Right atrium auricular region (tissue), 2 donors: Measurements from ENCODE around the gene RASL11A. TPM values are rescaled to one million over a fixed set of nuclear protein-coding genes. Genes with fewer than 3 reads are reported as not detected.

ENCODE experiments used
- DNase-seq: peaks from one replicate; pipeline ENCODE4 v3.0.0-alpha.2; 2019; ENCODE audit warnings: low spot score
- H3K27ac ChIP-seq, 2 donors: fragments of 200-600 bp; sonication (generic); 1 replicate in 1 of 2; 2 replicates in 1 of 2; pipeline ENCODE4 v1.5.1; 2016 to 2019
- H3K27me3 ChIP-seq, 2 donors: fragments of 200-600 bp; sonication (generic); one replicate each; pipeline versions ENCODE4 v1.5.1 to v1.6.0; 2017 to 2019
- H3K36me3 ChIP-seq: fragments of 200-600 bp; sonication (generic); one replicate; pipeline ENCODE4 v1.5.1; 2016
- H3K4me1 ChIP-seq, 2 donors: fragments of 200-600 bp; sonication (generic); one replicate each; pipeline versions ENCODE4 v1.5.1 to v1.6.0; 2017 to 2019
- H3K4me3 ChIP-seq, 2 donors: fragments of 200-600 bp; sonication (generic); 1 replicate in 1 of 2; 2 replicates in 1 of 2; pipeline ENCODE4 v1.5.1; 2017 to 2019; ENCODE audit warnings: mild to moderate bottlenecking in 1 of 2, moderate library complexity in 1 of 2
- H3K9me3 ChIP-seq, 2 donors: fragments of 200-600 bp; sonication (generic); one replicate each; pipeline ENCODE4 v1.5.1; 2019
- CTCF ChIP-seq, 2 donors: fragments of 200-600 bp; sonication (generic); IDR thresholded peaks; one replicate each; pipeline ENCODE4 v1.5.1; 2019; ENCODE audit warnings: antibody characterized with exemption in 2 of 2
- total RNA-seq, 2 donors: library from RNA; depleted of rRNA; stranded (reverse); fragments of >200 nt; gene quantifications; one replicate each; pipeline ENCODE4 v1.1.0, GENCODE V29; 2016

RASL11A gene
- total RNA-seq, 2 donors from 2014 or later: 9.3 to 16.3 TPM

- Histone ChIP-seq H3K27ac (peak overlapping the region; percentile 95 to 96), H3K9me3 (no peaks in the 10 kb centered on the region), H3K4me1 (peaks cover 0 to 43% of the 10 kb centered on the region in 2 donors), H3K27me3 (no peaks in the 10 kb centered on the region), H3K4me3 (peak overlapping the region; percentile 90 to 99), H3K36me3 (peaks cover 29% of the 10 kb centered on the region)
- no peak for DNase-seq
- no peak for TF ChIP-seq CTCF (IDR thresholded peaks at IDR 0.05)
Observed at GRCh38 chr13:27252467-27252866, 18.2 kb upstream of the RASL11A start.

DNA sequence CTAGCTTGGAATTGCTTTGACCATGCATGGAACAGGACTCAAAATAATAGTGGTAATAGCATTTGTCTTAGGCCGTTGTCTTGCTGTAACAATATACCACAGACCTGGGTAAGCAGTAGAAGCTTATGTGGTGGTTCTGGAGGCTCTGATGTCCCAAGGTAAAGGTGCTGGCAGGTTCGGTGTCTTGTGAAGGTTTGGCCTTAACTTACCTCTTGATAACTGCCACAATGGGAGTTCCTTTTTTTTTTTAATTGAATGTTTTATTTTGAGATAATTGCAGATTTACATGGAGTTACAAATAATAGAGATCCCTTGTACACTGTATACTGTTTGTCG is 13.4 kb upstream of the RASL11A start:
- no peak for DNase-seq
- no peak for TF ChIP-seq CTCF (IDR thresholded peaks at IDR 0.05)
- Histone ChIP-seq H3K4me1 (peaks cover 0 to 35% of the 10 kb centered on the region in 2 donors), H3K36me3 (peaks cover 52% of the 10 kb centered on the region), H3K27ac (no peak overlapping the region), H3K4me3 (no peak overlapping the region), H3K9me3 (no peaks in the 10 kb centered on the region), H3K27me3 (no peaks in the 10 kb centered on the region)

- H3K4me3 ChIP-seq: no peak overlapping the region
- peaks cover 0 to 29% of the 10 kb centered on the region in 2 donors for H3K4me1 ChIP-seq
- H3K27ac ChIP-seq: no peak overlapping the region
- H3K9me3 ChIP-seq: no peaks in the 10 kb centered on the region
- peaks cover 54% of the 10 kb centered on the region for H3K36me3 ChIP-seq
- H3K27me3 ChIP-seq: no peaks in the 10 kb centered on the region
- DNase-seq: no peak
- TF ChIP-seq CTCF (IDR thresholded peaks at IDR 0.05): no peak
Observed at GRCh38 chr13:27257648-27258253, 12.9 kb upstream of the RASL11A start.

DNA sequence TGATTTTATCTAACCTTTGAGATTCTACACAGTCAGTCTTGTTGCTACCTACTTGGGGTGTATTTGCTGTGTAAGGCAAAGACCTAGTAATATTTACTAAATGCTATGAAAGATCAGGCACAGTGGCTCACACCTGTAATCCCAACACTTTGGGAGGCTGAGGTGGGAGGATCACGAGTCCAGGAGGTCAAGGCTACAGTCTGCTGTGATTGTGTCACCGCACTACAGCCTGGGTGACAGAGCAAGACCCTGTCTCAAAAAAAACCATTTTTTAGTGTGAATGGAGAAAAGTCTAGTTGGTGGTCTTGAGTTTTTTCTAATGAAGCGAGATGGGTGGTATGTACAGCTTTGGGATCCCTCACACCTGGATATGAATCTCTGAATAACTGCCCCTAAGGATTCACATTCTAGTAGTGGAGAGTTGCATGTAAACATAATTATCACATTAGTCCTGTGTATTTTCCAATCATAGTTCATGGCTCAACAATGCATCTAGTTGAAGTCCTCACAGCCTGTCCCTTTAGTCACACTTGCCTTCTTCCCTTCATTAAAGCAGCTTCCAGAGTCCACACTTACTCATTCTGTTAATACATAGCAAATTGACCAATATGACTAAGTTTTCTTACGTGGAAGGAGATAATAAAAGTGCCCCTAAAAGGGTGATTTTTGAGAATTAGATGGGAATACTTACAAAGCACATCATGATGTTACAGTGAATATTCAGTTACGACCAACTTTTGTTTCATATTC is 11.8 kb upstream of the RASL11A start:
- DNase-seq: no peak
- Histone ChIP-seq H3K4me3 (no peak overlapping the region), H3K27me3 (no peaks in the 10 kb centered on the region), H3K9me3 (no peaks in the 10 kb centered on the region), H3K4me1 (peaks cover 0 to 22% of the 10 kb centered on the region in 2 donors), H3K27ac (no peak overlapping the region), H3K36me3 (peaks cover 54% of the 10 kb centered on the region)
- no peak for TF ChIP-seq CTCF (IDR thresholded peaks at IDR 0.05)

- peaks cover 0 to 22% of the 10 kb centered on the region in 2 donors for H3K4me1 ChIP-seq
- H3K9me3 ChIP-seq: no peaks in the 10 kb centered on the region
- H3K36me3 ChIP-seq: peaks cover 48% of the 10 kb centered on the region
- no peaks in the 10 kb centered on the region for H3K27me3 ChIP-seq
- no peak for DNase-seq
- TF ChIP-seq CTCF (IDR thresholded peaks at IDR 0.05): no peak
- H3K4me3 ChIP-seq: no peak overlapping the region
- no peak overlapping the region for H3K27ac ChIP-seq
Observed at GRCh38 chr13:27259831-27260230, 10.8 kb upstream of the RASL11A start.
